Epithelial cell of esophagus (primary cell): ENCODE results near the gene CLDN6.

Source experiments
- DNase-seq: peaks from one replicate; pipeline ENCODE4 v3.0.0; 2010; ENCODE audit warnings: low read depth
- H3K4me3 ChIP-seq: 2 replicates; pipeline ENCODE4 v1.5.1; 2011; ENCODE audit warnings: mild to moderate bottlenecking, low read length, control low read depth
- CTCF ChIP-seq: IDR thresholded peaks from 2 replicates; pipeline ENCODE4 v1.5.1; 2011; ENCODE audit warnings: low read depth, mild to moderate bottlenecking, low read length, control low read depth, inconsistent platforms; ENCODE audit not compliant: insufficient read depth; ENCODE audit errors: missing control alignments

Gene CLDN6

GRCh38 chr16:3049921-3050481, 32.0 kb upstream of the CLDN6 start:
- TF ChIP-seq CTCF: no peak
- no peak overlapping the region for H3K4me3 ChIP-seq
- DNase-seq: no peak

GRCh38 chr16:3047387-3047720, 29.4 kb upstream of the CLDN6 start:
- no peak for DNase-seq
- no peak for TF ChIP-seq CTCF
- H3K4me3 ChIP-seq: no peak overlapping the region

- no peak for TF ChIP-seq CTCF
- DNase-seq: no peak
- no peak overlapping the region for H3K4me3 ChIP-seq
Measured at GRCh38 chr16:3046641-3047386, 28.8 kb upstream of the CLDN6 start.

- no peak for TF ChIP-seq CTCF
- H3K4me3 ChIP-seq: peak within 1 kb of the TSS; percentile 37
- DNase-seq: no peak
Measured at GRCh38 chr16:3045758-3046640, 28.0 kb upstream of the CLDN6 start, which contains the start of gene MMP25. Gene MMP25 (plus strand): TSS chr16:3046561. CDS start chr16:3046918, 357 bp downstream.

- no peak for TF ChIP-seq CTCF
- DNase-seq: no peak
- no peak overlapping the region for H3K4me3 ChIP-seq
Measured at GRCh38 chr16:3044708-3045107, 26.7 kb upstream of the CLDN6 start.

GRCh38 chr16:3042376-3042775, 24.4 kb upstream of the CLDN6 start:
- TF ChIP-seq CTCF: no peak
- no peak overlapping the region for H3K4me3 ChIP-seq
- no peak for DNase-seq
